GM13976 (cell line): ENCODE results near the gene IPCEF1.

Experiments used
- DNase-seq: peaks from one replicate; pipeline ENCODE4 v3.0.0; 2012; ENCODE audit warnings: low spot score
- CTCF ChIP-seq: IDR thresholded peaks from 2 replicates; pipeline ENCODE4 v1.5.1; 2012; ENCODE audit warnings: borderline replicate concordance, mild to moderate bottlenecking; ENCODE audit not compliant: insufficient read depth; ENCODE audit errors: extremely low read depth, missing control alignments, control extremely low read depth
- in situ Hi-C: fragments of 300-500 bp; cut with MboI; formaldehyde crosslinking; loops from one replicate; pipeline ENCODE4 v1.12.0; 2022; ENCODE audit warnings: low sequenced_read_pairs, mixed read lengths, inconsistent platforms; ENCODE audit not compliant: unreplicated experiment

IPCEF1 gene

GRCh38 chr6:154301839-154302752 lies 54.5 kb downstream of the IPCEF1 start:
- TF ChIP-seq CTCF = no peak
- in situ Hi-C loops = no loop called here
- DNase-seq = peak; percentile 64

- DNase-seq = no peak
- in situ Hi-C loops = no loop called here
Observed at GRCh38 chr6:154301086-154301625, 55.4 kb downstream of the IPCEF1 start.

GRCh38 chr6:154298297-154298696 lies 58.3 kb downstream of the IPCEF1 start:
- no peak for DNase-seq
- in situ Hi-C loops = no loop called here
- no peak for TF ChIP-seq CTCF

More at GRCh38 chr6:154301086-154301625, 55.4 kb downstream of the IPCEF1 start:
- no peak for TF ChIP-seq CTCF

- DNase-seq = no peak
- TF ChIP-seq CTCF = no peak
- in situ Hi-C loops = no loop called here
Observed at GRCh38 chr6:154297721-154298120, 58.9 kb downstream of the IPCEF1 start.

GRCh38 chr6:154297210-154297609 lies 59.4 kb downstream of the IPCEF1 start:
- no peak for TF ChIP-seq CTCF
- no peak for DNase-seq
- in situ Hi-C loops = no loop called here

- no peak for TF ChIP-seq CTCF
- DNase-seq = no peak
- in situ Hi-C loops = no loop called here
Observed at GRCh38 chr6:154295733-154296132, 60.9 kb downstream of the IPCEF1 start.
